Eye (tissue), 1 donor: ENCODE results near the gene GANC.

Source experiments
- DNase-seq: peaks from one replicate; pipeline ENCODE4 v3.0.0-alpha.2; 2015

Gene GANC

GRCh38 chr15:42385980-42386700 lies 113.1 kb downstream of the GANC start:
- DNase-seq, result no peak

- no peak for DNase-seq
Observed at GRCh38 chr15:42387603-42388002, 114.6 kb downstream of the GANC start.

- DNase-seq, result no peak
Observed at GRCh38 chr15:42392309-42393024, 119.5 kb downstream of the GANC start.

GRCh38 chr15:42394106-42394505 lies 121.1 kb downstream of the GANC start:
- no peak for DNase-seq

GRCh38 chr15:42395838-42396237 lies 122.8 kb downstream of the GANC start:
- no peak for DNase-seq

GRCh38 chr15:42401544-42402454 lies 128.8 kb downstream of the GANC start:
- DNase-seq, result no peak

- DNase-seq, result no peak
Observed at GRCh38 chr15:42402455-42403205, 129.6 kb downstream of the GANC start.

- no peak for DNase-seq
Observed at GRCh38 chr15:42403389-42403788, 130.4 kb downstream of the GANC start.

- peak; percentile 19 for DNase-seq
Observed at GRCh38 chr15:42404461-42405235, 131.6 kb downstream of the GANC start.

GRCh38 chr15:42405863-42406482 lies 133.0 kb downstream of the GANC start:
- DNase-seq, result no peak
